GM12878 (cell line): ENCODE results near the gene RTN4. TPM values are rescaled to one million over a fixed set of nuclear protein-coding genes. Genes with fewer than 3 reads are reported as not detected.

Source experiments
- ATAC-seq: fragments of 200-7000 bp; cut with Tn5 transposase; 3 replicates; pipeline ENCODE4 v1.9.1; 2020; ENCODE audit warnings: mild to moderate bottlenecking, moderate library complexity
- BruUV-seq: library from RNA; stranded (reverse); fragments of 400-500 nt; replicated peaks from 2 replicates; lab custom pipeline; 2021; lab: Mats Ljungman, UMichigan
- CTCF ChIA-PET: fragments of 300-600 bp; sonication (Branson Sonifier 250); formaldehyde crosslinking; extraction: SDS; loops from one replicate; lab custom pipeline; 2021; ENCODE audit warnings: inconsistent platforms; lab: Yijun Ruan, JAX
- POLR2A ChIA-PET: fragments of 350-600 bp; formaldehyde crosslinking; extraction: SDS; loops from one replicate; lab custom pipeline; 2021; ENCODE audit warnings: inconsistent platforms; lab: Charles Lee
- RAD21 ChIA-PET: fragments of 300-600 bp; sonication (Branson Sonifier 250); formaldehyde crosslinking; loops from one replicate; lab custom pipeline; 2023; ENCODE audit warnings: antibody characterized with exemption; ENCODE audit not compliant: unreplicated experiment; lab: Charles Lee
- SMC1A ChIA-PET: fragments of 300-600 bp; sonication (Branson Sonifier 250); formaldehyde crosslinking; loops from one replicate; lab custom pipeline; 2023; ENCODE audit not compliant: unreplicated experiment, uncharacterized antibody; lab: Charles Lee
- DNase-seq: peaks from one replicate; pipeline ENCODE4 v3.0.0-alpha.2; 2011; ENCODE audit warnings: low read depth, low spot score
- FAIRE-seq: peaks from 3 replicates; lab custom pipeline; 2011; peaks lifted over from hg19 to GRCh38; lab: Jason Lieb, UNC
- H2AFZ ChIP-seq: 2 replicates; pipeline ENCODE4 v1.6.0; 2011; ENCODE audit warnings: low read depth, low read length, control low read depth; ENCODE audit not compliant: control insufficient read depth
- H3K27ac ChIP-seq: 2 replicates; pipeline ENCODE4 v1.5.1; 2011; ENCODE audit warnings: control low read depth; ENCODE audit not compliant: control insufficient read depth, insufficient read depth
- H3K27me3 ChIP-seq, 2 experiments: replicated peaks in 1 of 2; 2 replicates each; pipeline versions ENCODE4 v1.6.0 to v1.6.1; 2011; ENCODE audit warnings: low read length in 1 of 2; ENCODE audit not compliant: control insufficient read depth in 2 of 2, insufficient read depth in 2 of 2
- H3K36me3 ChIP-seq, 2 experiments: 2 replicates each; pipeline ENCODE4 v1.5.1; 2011; ENCODE audit warnings: low read length in 1 of 2; ENCODE audit not compliant: control insufficient read depth in 2 of 2, insufficient read depth in 2 of 2
- H3K4me1 ChIP-seq: 2 replicates; pipeline ENCODE4 v1.6.1; 2011; ENCODE audit warnings: mild to moderate bottlenecking, low read length, moderate library complexity, mixed read lengths; ENCODE audit not compliant: control insufficient read depth, insufficient read depth
- H3K4me2 ChIP-seq: 2 replicates; pipeline ENCODE4 v1.6.0; 2011; ENCODE audit warnings: control low read depth; ENCODE audit not compliant: control insufficient read depth, insufficient read depth
- H3K4me3 ChIP-seq: fragments of 200-600 bp; sonication (generic); 2 replicates; pipeline ENCODE4 v1.5.1; 2016
- H3K79me2 ChIP-seq: 2 replicates; pipeline ENCODE4 v1.6.0; 2011; ENCODE audit warnings: low read length; ENCODE audit not compliant: control insufficient read depth, insufficient read depth
- H3K9ac ChIP-seq: 2 replicates; pipeline ENCODE4 v1.8.0; 2011; ENCODE audit warnings: low read length, control low read depth, mixed read lengths; ENCODE audit not compliant: control insufficient read depth, insufficient read depth
- H3K9me3 ChIP-seq: replicated peaks from 3 replicates; pipeline ENCODE4 v1.5.1; 2011; ENCODE audit warnings: mild to moderate bottlenecking, low read length; ENCODE audit not compliant: control insufficient read depth, insufficient read depth
- H4K20me1 ChIP-seq: 2 replicates; pipeline ENCODE4 v1.6.0; 2011; ENCODE audit not compliant: control insufficient read depth, insufficient read depth
- CHD1 ChIP-seq: IDR thresholded peaks from 2 replicates; pipeline ENCODE4 v1.6.1; 2012; ENCODE audit warnings: low read depth, low read length, improper control_type of control experiment
- CREM ChIP-seq: IDR thresholded peaks from 2 replicates; pipeline ENCODE4 v1.6.1; 2014; ENCODE audit warnings: antibody characterized with exemption, low read depth
- FOXK2 ChIP-seq: fragments of 450-650 bp; IDR thresholded peaks from 2 replicates; pipeline ENCODE4 v1.6.1; 2017; ENCODE audit warnings: mild to moderate bottlenecking, moderate library complexity
- GATAD2B ChIP-seq: fragments of 450-650 bp; conservative IDR thresholded peaks from 2 replicates; pipeline ENCODE4 v1.6.1; 2017; ENCODE audit warnings: low read depth, mild to moderate bottlenecking, moderate library complexity
- IKZF1 ChIP-seq: fragments of 450-650 bp; conservative IDR thresholded peaks from 2 replicates; pipeline ENCODE4 v1.6.1; 2017; ENCODE audit warnings: antibody characterized with exemption, mild to moderate bottlenecking
- RELA ChIP-seq: fragments of 450-650 bp; IDR thresholded peaks from 2 replicates; pipeline ENCODE4 v1.8.0; 2014; ENCODE audit warnings: borderline replicate concordance; ENCODE audit not compliant: partially characterized antibody
- SREBF2 ChIP-seq: IDR thresholded peaks from 2 replicates; pipeline ENCODE4 v1.6.1; 2012; ENCODE audit warnings: mild to moderate bottlenecking, low read length
- ZBTB33 ChIP-seq: fragments of 450-650 bp; IDR thresholded peaks from 2 replicates; pipeline ENCODE4 v1.6.1; 2017; ENCODE audit warnings: mild to moderate bottlenecking
- WGBS: methylation state at CpG from one replicate; pipeline ENCODE4 v1.1.6; 2016; ENCODE audit warnings: low lambda C conversion rate; ENCODE audit not compliant: insufficient replicate concordance, insufficient coverage; ENCODE audit errors: missing lambda C conversion rate; 5-methylcytosine and 5-hydroxymethylcytosine counted together
- in situ Hi-C: fragments of 300-500 bp; cut with MboI; formaldehyde crosslinking; loops from 9 replicates; pipeline ENCODE4 v1.14.3; 2018; ENCODE audit warnings: mixed read lengths
- intact Hi-C: fragments of 100-400 bp; cut with micrococcal nuclease; formaldehyde crosslinking; loops from one replicate; pipeline ENCODE4 v1.14.2; 2022; ENCODE audit not compliant: unreplicated experiment
- polyA plus RNA-seq, 11 experiments: library from polyadenylated mRNA; depleted of rRNA in 4 of 11; unstranded in 6 of 11; stranded (reverse) in 5 of 11; fragments of >200 nt; fragmentation: Nextera tagmentation in 4 of 11; fragmentation: Illumina TruSeq in 1 of 11; extraction: Ambion mirVana in 4 of 11; extraction: Trizol in 1 of 11; gene quantifications; 1 replicate in 1 of 11; 2 replicates in 10 of 11; pipeline versions ENCODE4 v1.2.1 to v1.2.3, GENCODE V29; 2011 to 2016; ENCODE audit warnings: inconsistent platforms in 2 of 11, missing spikeins in 2 of 11, low read depth in 1 of 11
- total RNA-seq, 4 experiments: library from RNA; depleted of rRNA in 3 of 4; stranded (reverse); fragments of >200 nt in 3 of 4; fragmentation: Illumina TruSeq in 1 of 4; extraction: Trizol in 1 of 4; gene quantifications; 2 replicates each; pipeline versions ENCODE4 v1.2.1 to v1.2.3, GENCODE V29; 2013 to 2021
- TF ChIP-seq, protein P1 (sequence below): fragments of 450-650 bp; IDR thresholded peaks from 2 replicates; pipeline ENCODE4 v1.6.1; 2018; ENCODE audit warnings: borderline replicate concordance, mild to moderate bottlenecking; ENCODE audit not compliant: partially characterized antibody

Gene RTN4
- total and polyA plus RNA-seq, 10 of the 15 experiments (the other 5 are each of a cell fraction or from before 2014, with no cell fraction given), result 56.0 to 133 (median 83.3) TPM

GRCh38 chr2:54969940-54970338, 80.3 kb downstream of the RTN4 start:
- BruUV-seq, result no TSS peak
- CTCF ChIA-PET, result interaction anchor here (1.2 to 1.5 kb wide), 2 partner anchors 200 to 304 kb away, joined by 3 read pairs; no protein-coding TSS in a partner anchor
- H3K4me3 ChIP-seq, result no peak overlapping the region
- no peaks in the 10 kb centered on the region for H3K9me3 ChIP-seq
- H3K27ac ChIP-seq, result no peak overlapping the region
- no peaks in the 10 kb centered on the region; the same call in 1 of the 2 replicates for H3K4me1 ChIP-seq
- no peak overlapping the region for H2AFZ ChIP-seq
- FAIRE-seq, result no peak
- POLR2A ChIA-PET, result no interaction called here
- no peak overlapping the region for H3K9ac ChIP-seq
- in situ Hi-C loops (no loop called here), intact Hi-C loops (no loop called here)
- TF ChIP-seq ZBTB33, result no peak
- no peak for TF ChIP-seq IKZF1
- TF ChIP-seq CREM, result no peak
- peaks cover 1 to 16% of the 10 kb centered on the region in 2 experiments; a peak in 3 of 4 replicates for H3K36me3 ChIP-seq
- SMC1A ChIA-PET, result interaction anchor here (3.2 kb wide), 1 partner anchor 13 kb away, joined by 15 read pairs; no protein-coding TSS in a partner anchor
- H3K79me2 ChIP-seq, result peaks cover 3% of the 10 kb centered on the region
- no peak for ATAC-seq
- WGBS, result 85% methylated on average over 7 of the region's 7 CpGs
- H3K27me3 ChIP-seq, result no peaks in the 10 kb centered on the region
- no peak for DNase-seq
- no peak overlapping the region for H3K4me2 ChIP-seq
- H4K20me1 ChIP-seq, result no peaks in the 10 kb centered on the region
- RAD21 ChIA-PET, result no interaction called here

DNA sequence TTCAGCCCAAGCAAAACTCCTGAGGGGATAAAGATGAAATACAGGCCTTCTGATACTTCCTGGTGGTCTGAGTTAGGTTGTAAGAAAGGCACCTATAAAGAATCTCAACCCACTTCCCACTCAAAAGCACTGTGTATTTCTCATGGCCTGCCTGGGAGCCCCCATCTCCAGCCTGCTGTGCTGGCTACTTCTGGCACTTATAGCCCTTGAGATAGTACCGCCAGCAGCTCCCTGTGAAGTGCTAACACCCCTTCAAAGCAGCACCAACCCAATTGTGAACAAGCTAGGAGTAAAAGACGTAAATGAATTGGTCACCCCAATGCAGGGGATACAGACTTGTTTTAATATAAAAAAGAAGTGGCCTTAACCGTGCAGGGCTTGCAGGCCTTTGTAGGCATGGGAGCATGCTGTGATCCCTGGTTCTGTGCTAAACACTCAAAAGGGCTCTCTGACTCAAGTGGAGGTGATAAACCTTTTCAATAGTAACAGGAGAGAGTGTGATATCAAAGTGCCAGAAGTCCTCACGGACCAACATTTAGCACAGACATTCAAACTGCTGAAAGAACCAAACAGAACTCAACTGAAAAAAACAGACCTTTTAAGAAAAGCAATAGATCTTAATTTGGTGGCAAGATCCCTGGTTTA, 80.8 kb downstream of the RTN4 start:
- H3K36me3 ChIP-seq, result peaks cover 1 to 16% of the 10 kb centered on the region in 2 experiments; a peak in 3 of 4 replicates
- in situ Hi-C loops, result no loop called here
- no peak for ATAC-seq
- H3K9me3 ChIP-seq, result no peaks in the 10 kb centered on the region
- H3K4me3 ChIP-seq, result no peak overlapping the region
- 78% methylated on average over 4 of the region's 4 CpGs for WGBS
- H3K27ac ChIP-seq, result no peak overlapping the region
- FAIRE-seq, result no peak
- H4K20me1 ChIP-seq, result no peaks in the 10 kb centered on the region
- ChIA-PET RAD21 (no interaction called here), POLR2A (no interaction called here), CTCF (interaction anchor here (0.9 to 1.5 kb wide), 3 partner anchors 17 to 304 kb away, joined by 3 read pairs; no protein-coding TSS in a partner anchor), SMC1A (interaction anchor here (0.9 to 1.0 kb wide), 2 partner anchors 10 to 30 kb away, joined by 3 to 4 read pairs; no protein-coding TSS in a partner anchor)
- H3K79me2 ChIP-seq, result no peaks in the 10 kb centered on the region
- intact Hi-C loops, result no loop called here
- no peak overlapping the region for H2AFZ ChIP-seq
- H3K9ac ChIP-seq, result no peak overlapping the region
- BruUV-seq, result no TSS peak
- no peaks in the 10 kb centered on the region for H3K27me3 ChIP-seq
- no peak overlapping the region for H3K4me2 ChIP-seq
- no peaks in the 10 kb centered on the region; the same call in 1 of the 2 replicates for H3K4me1 ChIP-seq
- DNase-seq, result no peak
- TF ChIP-seq RELA, result no peak
- no peak for TF ChIP-seq GATAD2B
- no peak for TF ChIP-seq ZBTB33
- no peak for TF ChIP-seq CHD1
- TF ChIP-seq, protein P1, sequence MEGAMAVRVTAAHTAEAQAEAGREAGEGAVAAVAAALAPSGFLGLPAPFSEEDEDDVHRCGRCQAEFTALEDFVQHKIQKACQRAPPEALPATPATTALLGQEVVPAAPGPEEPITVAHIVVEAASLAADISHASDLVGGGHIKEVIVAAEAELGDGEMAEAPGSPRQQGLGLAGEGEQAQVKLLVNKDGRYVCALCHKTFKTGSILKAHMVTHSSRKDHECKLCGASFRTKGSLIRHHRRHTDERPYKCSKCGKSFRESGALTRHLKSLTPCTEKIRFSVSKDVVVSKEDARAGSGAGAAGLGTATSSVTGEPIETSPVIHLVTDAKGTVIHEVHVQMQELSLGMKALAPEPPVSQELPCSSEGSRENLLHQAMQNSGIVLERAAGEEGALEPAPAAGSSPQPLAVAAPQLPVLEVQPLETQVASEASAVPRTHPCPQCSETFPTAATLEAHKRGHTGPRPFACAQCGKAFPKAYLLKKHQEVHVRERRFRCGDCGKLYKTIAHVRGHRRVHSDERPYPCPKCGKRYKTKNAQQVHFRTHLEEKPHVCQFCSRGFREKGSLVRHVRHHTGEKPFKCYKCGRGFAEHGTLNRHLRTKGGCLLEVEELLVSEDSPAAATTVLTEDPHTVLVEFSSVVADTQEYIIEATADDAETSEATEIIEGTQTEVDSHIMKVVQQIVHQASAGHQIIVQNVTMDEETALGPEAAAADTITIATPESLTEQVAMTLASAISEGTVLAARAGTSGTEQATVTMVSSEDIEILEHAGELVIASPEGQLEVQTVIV, result no peak
- TF ChIP-seq SREBF2, result no peak
- TF ChIP-seq FOXK2, result no peak
